ENCODE measurements around the gene TMEM175.

Gene TMEM175

GRCh38 chr4:978957-979701, 46.9 kb downstream of the TMEM175 start:
- Mint-ChIP-seq H3K4me1 (peaks cover 4% of the 10 kb centered on the region), H3K4me3 (no peak overlapping the region), H3K27ac (no peak overlapping the region), H3K36me3 (ENCODE audit: low read depth) (no peaks in the 10 kb centered on the region), H3K27me3 (ENCODE audit: low read depth) (no peaks in the 10 kb centered on the region), H3K9me3 (peaks cover 3% of the 10 kb centered on the region)
- TF ChIP-seq, protein P1, sequence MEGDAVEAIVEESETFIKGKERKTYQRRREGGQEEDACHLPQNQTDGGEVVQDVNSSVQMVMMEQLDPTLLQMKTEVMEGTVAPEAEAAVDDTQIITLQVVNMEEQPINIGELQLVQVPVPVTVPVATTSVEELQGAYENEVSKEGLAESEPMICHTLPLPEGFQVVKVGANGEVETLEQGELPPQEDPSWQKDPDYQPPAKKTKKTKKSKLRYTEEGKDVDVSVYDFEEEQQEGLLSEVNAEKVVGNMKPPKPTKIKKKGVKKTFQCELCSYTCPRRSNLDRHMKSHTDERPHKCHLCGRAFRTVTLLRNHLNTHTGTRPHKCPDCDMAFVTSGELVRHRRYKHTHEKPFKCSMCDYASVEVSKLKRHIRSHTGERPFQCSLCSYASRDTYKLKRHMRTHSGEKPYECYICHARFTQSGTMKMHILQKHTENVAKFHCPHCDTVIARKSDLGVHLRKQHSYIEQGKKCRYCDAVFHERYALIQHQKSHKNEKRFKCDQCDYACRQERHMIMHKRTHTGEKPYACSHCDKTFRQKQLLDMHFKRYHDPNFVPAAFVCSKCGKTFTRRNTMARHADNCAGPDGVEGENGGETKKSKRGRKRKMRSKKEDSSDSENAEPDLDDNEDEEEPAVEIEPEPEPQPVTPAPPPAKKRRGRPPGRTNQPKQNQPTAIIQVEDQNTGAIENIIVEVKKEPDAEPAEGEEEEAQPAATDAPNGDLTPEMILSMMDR (IDR thresholded peaks at IDR 0.05; ENCODE audit: unreplicated experiment in 3 of 3): no peak

DNA sequence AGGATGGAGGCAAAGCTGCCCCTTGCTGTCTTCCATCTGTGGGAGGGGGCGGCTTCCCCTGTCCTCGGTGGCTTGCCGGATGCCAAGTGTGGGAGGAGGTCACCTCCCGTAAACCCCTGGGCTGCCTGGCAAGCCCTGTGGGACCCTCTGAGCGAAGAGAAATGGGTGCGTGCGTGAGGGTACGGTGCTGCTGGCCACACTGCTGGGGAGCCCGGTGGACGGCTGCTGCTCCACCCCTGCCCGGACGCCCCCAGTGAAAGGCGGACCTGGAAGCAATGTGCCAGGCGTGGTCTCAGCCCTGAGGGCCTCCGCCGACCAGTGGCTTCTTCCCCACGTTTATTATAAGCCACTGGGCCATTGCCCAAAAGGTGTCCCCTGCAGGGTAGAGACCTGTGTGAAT, 50.0 kb downstream of the TMEM175 start:
- Mint-ChIP-seq H3K27me3 (ENCODE audit: low read depth) (no peaks in the 10 kb centered on the region), H3K36me3 (ENCODE audit: low read depth) (no peaks in the 10 kb centered on the region), H3K4me1 (peaks cover 11% of the 10 kb centered on the region), H3K9me3 (no peaks in the 10 kb centered on the region), H3K4me3 (no peak overlapping the region), H3K27ac (no peak overlapping the region)
- TF ChIP-seq, protein P1 (IDR thresholded peaks at IDR 0.05; ENCODE audit: unreplicated experiment in 3 of 3): no peak

DNA sequence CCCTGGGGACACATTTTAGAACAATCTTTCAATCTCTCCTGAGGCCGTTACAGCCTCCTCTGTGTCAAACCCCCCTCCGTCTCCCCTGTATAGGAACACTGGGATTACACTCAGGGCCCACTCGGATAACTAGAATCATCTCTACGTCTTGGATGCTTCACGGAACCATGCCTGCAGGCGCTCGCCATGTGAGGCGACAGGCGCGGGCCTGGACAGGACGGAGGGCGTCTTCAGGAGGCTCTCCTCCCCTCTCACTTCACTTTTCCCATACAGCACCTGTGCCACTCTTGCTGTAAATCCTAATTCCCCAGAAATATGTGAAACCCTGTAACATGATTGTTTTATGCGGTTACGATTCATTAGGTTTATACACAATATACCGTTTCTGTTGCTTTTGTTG, 50.6 kb downstream of the TMEM175 start:
- Mint-ChIP-seq H3K9me3 (no peaks in the 10 kb centered on the region), H3K27me3 (ENCODE audit: low read depth) (no peaks in the 10 kb centered on the region), H3K36me3 (ENCODE audit: low read depth) (no peaks in the 10 kb centered on the region), H3K27ac (no peak overlapping the region), H3K4me3 (no peak overlapping the region), H3K4me1 (peaks cover 11% of the 10 kb centered on the region)
- TF ChIP-seq, protein P1 (IDR thresholded peaks at IDR 0.05; ENCODE audit: unreplicated experiment in 3 of 3): no peak

- Mint-ChIP-seq H3K36me3 (ENCODE audit: low read depth) (no peaks in the 10 kb centered on the region), H3K27ac (no peak overlapping the region), H3K9me3 (no peaks in the 10 kb centered on the region), H3K4me1 (peaks cover 11% of the 10 kb centered on the region), H3K4me3 (peak overlapping the region in 2 of 3 experiments; percentile 11 to 48), H3K27me3 (ENCODE audit: low read depth) (no peaks in the 10 kb centered on the region)
- TF ChIP-seq, protein P1 (IDR thresholded peaks at IDR 0.05; ENCODE audit: unreplicated experiment in 3 of 3): no peak
Observed at GRCh38 chr4:984336-985054, 52.2 kb downstream of the TMEM175 start.

- H3K27me3 Mint-ChIP-seq (ENCODE audit: low read depth): no peaks in the 10 kb centered on the region
- H3K4me3 Mint-ChIP-seq: peak overlapping the region; percentile 93 to 96 (median 95)
- no peak overlapping the region for H3K27ac Mint-ChIP-seq
- H3K9me3 Mint-ChIP-seq: no peaks in the 10 kb centered on the region
- H3K36me3 Mint-ChIP-seq (ENCODE audit: low read depth): no peaks in the 10 kb centered on the region
- peaks cover 11% of the 10 kb centered on the region for H3K4me1 Mint-ChIP-seq
- TF ChIP-seq, protein P1 (IDR thresholded peaks at IDR 0.05; ENCODE audit: unreplicated experiment in 3 of 3): no peak
Observed at GRCh38 chr4:985123-985830, 53.0 kb downstream of the TMEM175 start.
